GM10248 (cell line): ENCODE measurements around the gene CKMT2.
"Not testable (repeated sequence)": the region's sequence is repeated elsewhere in the genome, so short reads cannot be mapped to it uniquely, and the experiment has no call there.

Experiments
- CTCF ChIA-PET: fragments of 300-600 bp; sonication (Branson Sonifier 250); formaldehyde crosslinking; extraction: SDS; loops from one replicate; lab custom pipeline; 2021; ENCODE audit warnings: antibody characterized with exemption; lab: Yijun Ruan, JAX
- POLR2A ChIA-PET: fragments of 350-650 bp; sonication (Branson Sonifier 250); formaldehyde crosslinking; extraction: SDS; loops from one replicate; lab custom pipeline; 2020; ENCODE audit warnings: antibody characterized with exemption; lab: Yijun Ruan, JAX
- DNase-seq: peaks from one replicate; pipeline ENCODE4 v3.0.0; 2012; ENCODE audit errors: extremely low spot score
- CTCF ChIP-seq: IDR thresholded peaks from 2 replicates; pipeline ENCODE4 v1.5.1; 2012; ENCODE audit warnings: mild to moderate bottlenecking, low read depth; ENCODE audit errors: extremely low read depth, missing control alignments, control extremely low read depth

CKMT2 gene

GRCh38 chr5:81286059-81286617 is 53.0 kb downstream of the CKMT2 start:
- TF ChIP-seq CTCF: no peak
- DNase-seq: no peak
- ChIA-PET POLR2A (no interaction called here), CTCF (interaction anchor here (2.7 kb wide), 1 partner anchor 12 kb away, joined by 17 read pairs; no protein-coding TSS in a partner anchor)

GRCh38 chr5:81288021-81288433 is 54.9 kb downstream of the CKMT2 start:
- ChIA-PET CTCF (interaction anchor here (0.9 to 2.7 kb wide), 2 partner anchors 10 to 82 kb away, joined by 3 to 17 read pairs; no protein-coding TSS in a partner anchor), POLR2A (interaction anchor here (0.7 kb wide), 1 partner anchor 1028 kb away, joined by 4 read pairs; no protein-coding TSS in a partner anchor)
- DNase-seq: peak; percentile 9
- TF ChIP-seq CTCF: no peak

GRCh38 chr5:81290146-81290545 is 57.0 kb downstream of the CKMT2 start:
- POLR2A ChIA-PET: no interaction called here
- TF ChIP-seq CTCF: no peak
- CTCF ChIA-PET: interaction anchor here (1.4 to 2.1 kb wide), 2 partner anchors 10 to 13 kb away, joined by 3 to 7 read pairs; no protein-coding TSS in a partner anchor
- DNase-seq: no peak

- CTCF ChIA-PET: interaction anchor here (1.0 to 2.4 kb wide), 3 partner anchors 9 to 15 kb away, joined by 3 to 16 read pairs (median 7); partner anchors contain the start of gene ZCCHC9
- POLR2A ChIA-PET: no interaction called here
- no peak for DNase-seq
- TF ChIP-seq CTCF: no peak
These were observed 59.0 kb downstream of the CKMT2 start for GRCh38 chr5:81292130-81292529.

GRCh38 chr5:81294021-81294420 is 60.9 kb downstream of the CKMT2 start:
- POLR2A ChIA-PET: not testable (repeated sequence)

GRCh38 chr5:81297531-81297930 is 64.4 kb downstream of the CKMT2 start:
- no peak for DNase-seq
- ChIA-PET POLR2A (no interaction called here), CTCF (interaction anchor here (1.9 to 4.0 kb wide), 3 partner anchors 11 to 27 kb away, joined by 5 to 17 read pairs (median 14); no protein-coding TSS in a partner anchor)
- TF ChIP-seq CTCF: no peak

More at GRCh38 chr5:81294021-81294420, 60.9 kb downstream of the CKMT2 start:
- CTCF ChIA-PET, DNase-seq: not testable (repeated sequence)

GRCh38 chr5:81300921-81301270 is 67.8 kb downstream of the CKMT2 start:
- no peak for DNase-seq
- ChIA-PET POLR2A (no interaction called here), CTCF (interaction anchor here (2.2 to 4.1 kb wide), 3 partner anchors 9 to 68 kb away, joined by 7 to 23 read pairs (median 16); partner anchors contain the start of gene CKMT2)
- TF ChIP-seq CTCF: no peak
